ENCODE measurements around the gene NT5DC1.

NT5DC1 gene

GRCh38 chr6:116251568-116252384 lies 151.1 kb downstream of the NT5DC1 start:
- DNase-seq = no peak

- no peak for DNase-seq
Observed at GRCh38 chr6:116253188-116253504, 152.5 kb downstream of the NT5DC1 start.

- DNase-seq = peak; percentile 95
Observed at GRCh38 chr6:116253505-116254296, 153.0 kb downstream of the NT5DC1 start, which contains the start of gene TSPYL4. TSPYL4 (minus strand) TSS chr6:116254075; CDS start chr6:116254008, 67 bp downstream.

- no peak for DNase-seq
Observed at GRCh38 chr6:116254297-116255056, 153.8 kb downstream of the NT5DC1 start.

- DNase-seq = no peak
Observed at GRCh38 chr6:116255246-116255800, 154.7 kb downstream of the NT5DC1 start.

GRCh38 chr6:116256694-116257093 lies 156.0 kb downstream of the NT5DC1 start:
- no peak for DNase-seq

- no peak for DNase-seq
Observed at GRCh38 chr6:116258520-116258919, 157.9 kb downstream of the NT5DC1 start.

GRCh38 chr6:116263353-116263752 lies 162.7 kb downstream of the NT5DC1 start:
- no peak for DNase-seq

- no peak for DNase-seq
Observed at GRCh38 chr6:116265041-116265829, 164.6 kb downstream of the NT5DC1 start.

GRCh38 chr6:116266803-116267202 lies 166.2 kb downstream of the NT5DC1 start:
- no peak for DNase-seq

- DNase-seq = no peak
Observed at GRCh38 chr6:116267836-116268588, 167.4 kb downstream of the NT5DC1 start.

GRCh38 chr6:116268589-116269293 lies 168.1 kb downstream of the NT5DC1 start:
- peak; percentile 69 for DNase-seq

GRCh38 chr6:116271149-116271708 lies 170.6 kb downstream of the NT5DC1 start:
- DNase-seq = no peak

- DNase-seq = no peak
Observed at GRCh38 chr6:116277124-116277523, 176.5 kb downstream of the NT5DC1 start.

- DNase-seq = no peak
Observed at GRCh38 chr6:116278481-116278829, 177.8 kb downstream of the NT5DC1 start.

GRCh38 chr6:116278854-116279231 lies 178.2 kb downstream of the NT5DC1 start:
- DNase-seq = no peak

GRCh38 chr6:116279232-116280160 lies 178.8 kb downstream of the NT5DC1 start, which contains the start of gene TSPYL1:
TSPYL1 (minus strand) TSS chr6:116279930; CDS start chr6:116279830, 100 bp downstream.
- DNase-seq = peak; percentile 97

- peak; percentile 30 for DNase-seq
Observed at GRCh38 chr6:116280161-116280932, 179.7 kb downstream of the NT5DC1 start.
